PFSK-1 (cell line): Measurements from ENCODE around the gene EMC1.

Experiments used
- FOXP2 ChIP-seq: optimal IDR thresholded peaks from 2 replicates; pipeline ENCODE3; 2011; ENCODE audit warnings: borderline replicate concordance, control low read depth, inconsistent platforms; ENCODE audit not compliant: insufficient read depth; ENCODE audit errors: extremely low read length, extremely low read depth
- POLR2AphosphoS5 ChIP-seq: IDR thresholded peaks from 2 replicates; pipeline ENCODE4 v1.6.1; 2012; ENCODE audit warnings: low read depth, mild to moderate bottlenecking, control low read depth, low read length, moderate library complexity
- SIN3A ChIP-seq: IDR thresholded peaks from 2 replicates; pipeline ENCODE4 v1.6.1; 2012; ENCODE audit warnings: mild to moderate bottlenecking, low read length, moderate library complexity, borderline replicate concordance; ENCODE audit not compliant: insufficient read depth
- TAF1 ChIP-seq: IDR thresholded peaks from 2 replicates; pipeline ENCODE4 v1.6.1; 2012; ENCODE audit warnings: low read length, control low read depth, borderline replicate concordance; ENCODE audit not compliant: insufficient read depth
- TF ChIP-seq, protein P1 (sequence below), 2 experiments: IDR thresholded peaks; 2 replicates each; pipeline versions ENCODE4 v1.6.1 to v1.8.0; 2011 to 2012; ENCODE audit warnings: low read depth in 2 of 2, low read length in 2 of 2, control low read depth in 1 of 2, inconsistent platforms in 1 of 2, mild to moderate bottlenecking in 1 of 2, moderate library complexity in 1 of 2; ENCODE audit not compliant: insufficient read depth in 1 of 2

The EMC1 gene

DNA sequence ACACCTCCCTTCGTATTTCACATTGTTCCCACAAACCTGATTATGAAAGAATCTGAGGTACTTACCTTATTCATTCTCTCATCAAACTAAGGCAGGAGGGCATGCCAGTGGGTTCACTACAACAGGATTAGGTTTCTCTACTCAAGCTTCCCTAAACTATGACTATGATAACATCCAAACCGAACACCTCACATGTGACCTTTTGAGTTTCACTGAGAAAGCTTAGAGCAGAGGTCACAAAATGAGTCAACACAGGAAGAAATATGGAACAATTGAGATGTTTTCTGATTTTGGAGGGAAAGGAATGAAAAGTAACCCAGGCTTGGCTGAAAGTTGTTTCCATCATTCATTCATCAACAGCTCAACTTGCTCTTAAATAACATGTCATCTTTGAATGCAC is 65.3 kb downstream of the EMC1 start:
- TF ChIP-seq FOXP2 = no peak
- TF ChIP-seq TAF1 = no peak
- TF ChIP-seq, protein P1, sequence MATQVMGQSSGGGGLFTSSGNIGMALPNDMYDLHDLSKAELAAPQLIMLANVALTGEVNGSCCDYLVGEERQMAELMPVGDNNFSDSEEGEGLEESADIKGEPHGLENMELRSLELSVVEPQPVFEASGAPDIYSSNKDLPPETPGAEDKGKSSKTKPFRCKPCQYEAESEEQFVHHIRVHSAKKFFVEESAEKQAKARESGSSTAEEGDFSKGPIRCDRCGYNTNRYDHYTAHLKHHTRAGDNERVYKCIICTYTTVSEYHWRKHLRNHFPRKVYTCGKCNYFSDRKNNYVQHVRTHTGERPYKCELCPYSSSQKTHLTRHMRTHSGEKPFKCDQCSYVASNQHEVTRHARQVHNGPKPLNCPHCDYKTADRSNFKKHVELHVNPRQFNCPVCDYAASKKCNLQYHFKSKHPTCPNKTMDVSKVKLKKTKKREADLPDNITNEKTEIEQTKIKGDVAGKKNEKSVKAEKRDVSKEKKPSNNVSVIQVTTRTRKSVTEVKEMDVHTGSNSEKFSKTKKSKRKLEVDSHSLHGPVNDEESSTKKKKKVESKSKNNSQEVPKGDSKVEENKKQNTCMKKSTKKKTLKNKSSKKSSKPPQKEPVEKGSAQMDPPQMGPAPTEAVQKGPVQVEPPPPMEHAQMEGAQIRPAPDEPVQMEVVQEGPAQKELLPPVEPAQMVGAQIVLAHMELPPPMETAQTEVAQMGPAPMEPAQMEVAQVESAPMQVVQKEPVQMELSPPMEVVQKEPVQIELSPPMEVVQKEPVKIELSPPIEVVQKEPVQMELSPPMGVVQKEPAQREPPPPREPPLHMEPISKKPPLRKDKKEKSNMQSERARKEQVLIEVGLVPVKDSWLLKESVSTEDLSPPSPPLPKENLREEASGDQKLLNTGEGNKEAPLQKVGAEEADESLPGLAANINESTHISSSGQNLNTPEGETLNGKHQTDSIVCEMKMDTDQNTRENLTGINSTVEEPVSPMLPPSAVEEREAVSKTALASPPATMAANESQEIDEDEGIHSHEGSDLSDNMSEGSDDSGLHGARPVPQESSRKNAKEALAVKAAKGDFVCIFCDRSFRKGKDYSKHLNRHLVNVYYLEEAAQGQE (IDR thresholded peaks at IDR 0.05; ENCODE audit: insufficient read depth in 1 of 2, low read depth in 2 of 2, low read length in 2 of 2) = no peak
- no peak for TF ChIP-seq POLR2AphosphoS5
- no peak for TF ChIP-seq SIN3A

DNA sequence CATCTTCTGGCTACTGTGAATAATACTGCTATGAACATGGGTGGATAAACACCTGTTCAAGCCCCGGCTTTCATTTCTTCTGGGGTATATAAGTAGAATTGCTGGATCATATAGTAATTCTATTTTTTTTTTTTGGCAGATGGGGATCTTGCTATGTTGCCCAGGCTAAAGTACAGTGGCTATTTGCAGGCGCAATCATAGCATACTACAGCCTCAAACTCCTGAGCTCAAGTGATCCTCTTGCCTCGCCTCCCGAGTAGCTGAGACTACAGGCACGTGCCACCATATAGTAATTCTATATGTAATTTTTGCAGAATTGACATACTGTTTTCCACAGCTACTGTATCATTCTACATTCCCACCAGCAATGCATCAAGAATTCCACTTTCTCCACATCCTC is 69.1 kb downstream of the EMC1 start:
- TF ChIP-seq FOXP2 (no peak), TAF1 (no peak), POLR2AphosphoS5 (no peak), SIN3A (no peak)
- TF ChIP-seq, protein P1 (IDR thresholded peaks at IDR 0.05; ENCODE audit: insufficient read depth in 1 of 2, low read depth in 2 of 2, low read length in 2 of 2) = no peak

DNA sequence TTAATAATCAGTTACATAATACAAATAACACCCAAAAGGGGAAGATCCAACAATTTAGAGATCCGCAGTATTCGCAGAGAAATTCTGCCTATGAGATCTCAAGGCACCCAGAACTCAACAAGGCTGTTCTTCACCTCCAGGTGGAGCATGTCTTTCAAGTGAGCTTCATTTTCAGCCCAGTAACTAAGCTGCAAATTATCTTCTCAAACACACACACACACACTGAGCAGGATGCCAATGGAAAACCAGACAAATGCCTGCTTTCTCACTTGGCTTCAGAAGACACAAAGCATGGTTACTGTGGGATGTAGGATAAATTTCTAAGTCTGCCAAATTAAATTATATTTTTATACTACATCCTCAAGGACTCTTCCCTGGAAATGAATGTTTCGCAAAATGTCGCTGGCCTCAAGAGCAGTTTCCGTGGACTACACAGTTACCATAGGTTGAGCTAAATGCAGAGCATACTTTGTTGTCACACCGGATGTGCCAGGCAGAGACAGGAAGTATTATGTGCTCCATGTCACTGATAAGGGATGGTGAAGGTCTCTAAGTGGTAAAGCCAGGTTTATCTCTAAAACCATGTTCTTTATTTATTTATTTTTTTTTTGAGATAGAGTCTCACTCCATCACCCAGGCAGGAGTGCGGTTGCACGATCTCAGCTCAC is 71.6 kb downstream of the EMC1 start:
- no peak for TF ChIP-seq SIN3A
- TF ChIP-seq, protein P1 (IDR thresholded peaks at IDR 0.05; ENCODE audit: insufficient read depth in 1 of 2, low read depth in 2 of 2, low read length in 2 of 2) = no peak
- TF ChIP-seq TAF1 = no peak
- TF ChIP-seq FOXP2 = no peak
- TF ChIP-seq POLR2AphosphoS5 = no peak

DNA sequence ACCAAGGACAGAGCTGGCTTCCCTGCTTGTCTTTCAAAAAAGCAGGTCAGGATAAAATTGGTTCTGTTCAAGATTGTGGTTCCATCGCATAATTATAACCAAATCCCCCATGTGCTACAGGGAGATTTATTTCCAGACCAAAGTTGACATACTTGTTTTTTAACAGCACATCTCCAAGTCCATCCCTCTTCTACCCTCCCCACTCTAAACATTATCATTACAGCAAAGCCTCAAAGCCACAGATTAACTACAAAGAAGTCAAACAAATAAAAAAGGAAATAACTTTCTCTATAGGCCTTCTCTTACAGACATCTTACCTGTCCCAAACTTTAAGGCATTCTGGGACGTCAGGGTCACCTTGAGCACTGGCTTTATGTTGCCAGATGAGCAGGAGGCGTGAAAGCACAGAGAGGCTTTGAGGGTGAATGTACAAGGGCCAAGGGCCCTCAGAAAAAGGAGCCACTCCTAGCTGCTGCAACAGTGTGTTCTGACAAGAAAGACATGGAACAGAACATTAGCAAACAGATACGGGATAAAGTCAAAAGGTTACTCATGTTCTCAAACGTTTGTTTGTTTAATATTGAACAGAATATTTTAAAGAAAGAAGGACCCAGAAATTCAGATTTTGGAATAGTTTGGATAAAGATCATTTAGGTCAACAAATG is 72.5 kb downstream of the EMC1 start:
- no peak for TF ChIP-seq FOXP2
- TF ChIP-seq, protein P1 (IDR thresholded peaks at IDR 0.05; ENCODE audit: insufficient read depth in 1 of 2, low read depth in 2 of 2, low read length in 2 of 2) = no peak
- no peak for TF ChIP-seq SIN3A
- TF ChIP-seq POLR2AphosphoS5 = no peak
- TF ChIP-seq TAF1 = no peak
